Stimulated activated CD4-positive, alpha-beta T cell treated with anti-CD3 and anti-CD28 coated beads, Interleukin-15, amount 100 ng/mL, for 24 hours (primary cell): ENCODE results near the gene ITPRIP.
A peak's percentile ranks its signal among the peaks of the same experiment; 100 is the strongest.

Experiments used
- DNase-seq: peaks from one replicate; pipeline ENCODE4 v3.0.0-alpha.2; 2020

ITPRIP gene

DNA sequence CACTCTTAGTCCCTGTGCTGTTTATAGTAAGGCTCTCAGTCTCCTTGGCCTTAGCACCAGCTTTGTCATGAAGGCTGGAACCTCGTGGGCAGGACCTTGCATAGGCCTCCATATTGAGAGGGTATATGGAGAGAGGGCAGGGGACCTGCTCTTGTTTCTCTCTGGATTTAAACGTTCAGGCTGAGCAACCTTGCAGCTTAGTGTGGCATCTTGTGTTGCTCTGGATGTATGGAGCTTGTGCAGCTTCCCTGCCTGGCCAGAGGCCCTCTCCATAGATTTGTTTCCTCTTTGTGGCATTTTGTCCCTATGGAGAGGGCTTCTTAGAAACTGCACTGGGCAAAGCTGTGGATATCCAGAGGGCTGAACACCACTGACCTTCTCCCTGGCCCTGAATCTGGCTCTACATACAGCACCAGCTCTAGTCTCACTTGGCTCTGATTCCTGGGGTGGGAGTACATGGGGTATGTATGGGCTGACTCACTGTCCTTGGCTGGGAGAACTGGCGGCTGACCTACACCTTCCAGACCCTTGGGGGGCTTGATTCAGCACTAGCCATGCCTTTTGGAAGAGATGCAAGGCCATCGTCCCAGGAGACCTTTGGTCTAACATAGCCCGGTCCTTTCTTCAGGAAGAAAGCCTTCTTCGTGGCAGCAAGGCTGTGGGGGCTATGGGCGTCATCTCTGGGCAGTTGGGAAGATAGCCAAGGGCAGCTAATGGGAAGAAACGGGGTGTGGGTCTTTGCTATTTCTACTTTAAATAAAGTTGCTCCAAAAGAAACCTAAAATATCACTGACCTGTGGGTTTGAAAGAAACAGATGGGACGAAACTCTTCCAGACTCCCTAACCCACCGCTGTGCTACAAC lies 30.5 kb downstream of the ITPRIP start:
- no peak for DNase-seq

DNA sequence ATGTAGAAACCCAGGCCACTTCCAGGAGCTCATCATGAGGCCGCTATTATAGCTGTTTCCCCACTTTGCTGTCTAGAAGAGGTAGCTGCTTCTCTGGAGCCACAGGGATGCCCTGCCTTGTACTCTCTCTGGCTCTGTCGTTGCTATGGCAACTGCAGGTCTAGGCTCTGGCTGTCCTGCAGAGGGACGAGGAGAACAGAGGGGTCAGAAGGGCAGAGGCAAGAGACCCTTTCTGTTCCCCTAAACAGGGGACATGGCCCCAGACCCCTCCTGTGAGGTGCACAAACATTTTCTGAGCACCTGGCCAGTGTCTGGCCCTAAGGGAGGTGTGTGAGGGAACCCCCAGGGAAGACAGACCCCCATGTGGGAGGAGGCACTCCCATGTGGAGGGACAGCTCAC lies 31.4 kb downstream of the ITPRIP start:
- no peak for DNase-seq

DNA sequence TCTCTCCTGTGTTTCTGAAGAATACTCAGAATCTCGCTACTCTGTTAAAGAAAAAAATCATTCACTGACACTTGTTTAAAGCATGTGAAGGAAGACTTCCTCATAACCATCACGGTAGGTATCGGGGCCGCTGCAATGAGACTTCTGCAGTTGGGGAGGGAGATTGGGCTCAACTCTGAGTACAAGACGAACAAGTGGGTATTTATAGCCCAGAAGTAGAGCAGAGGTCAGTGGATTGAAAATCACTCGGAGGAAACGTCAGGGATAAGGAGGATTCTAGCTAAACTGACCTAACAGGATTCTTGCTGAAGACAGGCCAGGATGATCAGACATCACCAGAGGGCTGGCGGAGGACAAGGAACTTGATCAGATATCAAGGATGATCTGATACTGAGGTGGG lies 33.3 kb downstream of the ITPRIP start:
- no peak for DNase-seq

DNA sequence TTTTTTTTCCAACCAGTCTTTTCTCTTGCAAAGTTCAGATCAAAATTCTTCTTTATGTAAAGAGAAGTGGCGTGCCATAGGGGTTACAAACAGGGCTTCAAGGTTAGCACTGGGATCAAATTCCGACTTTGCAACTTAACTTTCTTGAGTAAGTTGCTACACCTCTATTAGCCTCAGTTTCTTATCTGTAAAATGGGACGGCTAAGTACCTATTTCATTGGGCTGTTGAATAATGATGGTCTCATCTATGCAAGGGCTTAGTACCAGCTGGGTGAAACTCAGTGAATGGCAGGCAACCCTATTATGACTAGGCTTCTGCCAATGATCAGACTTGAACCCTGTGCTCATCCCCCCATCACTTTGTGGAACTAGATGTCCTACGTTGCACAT lies 33.9 kb downstream of the ITPRIP start:
- no peak for DNase-seq

DNA sequence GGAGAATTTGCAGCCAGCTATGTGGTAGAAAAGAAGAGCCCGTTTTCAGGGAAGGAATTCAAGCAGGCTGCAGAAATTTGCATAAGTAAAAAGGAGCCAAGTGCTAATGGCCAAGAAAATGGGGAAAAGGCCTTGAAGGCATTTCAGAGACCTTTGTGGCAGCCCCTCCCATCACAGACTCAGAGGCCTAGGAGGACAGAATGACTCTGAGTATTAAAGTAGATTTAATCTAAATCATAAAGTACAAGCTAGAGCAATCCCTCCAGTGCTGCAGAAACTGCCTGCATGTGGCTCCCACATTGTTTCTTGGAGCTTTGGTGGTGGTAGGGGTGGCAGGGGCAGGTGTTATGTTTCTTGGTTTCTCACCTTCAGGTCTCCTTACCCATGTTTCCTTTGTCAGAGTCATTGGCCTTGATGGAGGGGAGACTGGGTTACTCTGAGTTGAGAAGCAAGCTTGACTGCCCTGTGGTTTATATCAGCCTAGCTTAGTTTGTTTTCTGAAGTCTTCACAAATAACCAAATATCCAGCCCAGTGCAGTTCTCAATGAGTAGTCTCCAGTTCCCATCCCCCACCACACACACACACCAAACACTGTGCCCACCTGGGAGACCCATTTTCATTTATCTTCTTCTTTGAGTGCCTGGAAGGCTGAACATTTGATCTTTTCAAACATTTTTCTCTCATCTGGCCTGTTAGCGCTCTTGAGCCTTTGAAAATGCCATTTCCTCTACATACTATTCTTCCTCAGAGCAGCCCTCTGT lies 34.5 kb downstream of the ITPRIP start:
- DNase-seq = no peak

DNA sequence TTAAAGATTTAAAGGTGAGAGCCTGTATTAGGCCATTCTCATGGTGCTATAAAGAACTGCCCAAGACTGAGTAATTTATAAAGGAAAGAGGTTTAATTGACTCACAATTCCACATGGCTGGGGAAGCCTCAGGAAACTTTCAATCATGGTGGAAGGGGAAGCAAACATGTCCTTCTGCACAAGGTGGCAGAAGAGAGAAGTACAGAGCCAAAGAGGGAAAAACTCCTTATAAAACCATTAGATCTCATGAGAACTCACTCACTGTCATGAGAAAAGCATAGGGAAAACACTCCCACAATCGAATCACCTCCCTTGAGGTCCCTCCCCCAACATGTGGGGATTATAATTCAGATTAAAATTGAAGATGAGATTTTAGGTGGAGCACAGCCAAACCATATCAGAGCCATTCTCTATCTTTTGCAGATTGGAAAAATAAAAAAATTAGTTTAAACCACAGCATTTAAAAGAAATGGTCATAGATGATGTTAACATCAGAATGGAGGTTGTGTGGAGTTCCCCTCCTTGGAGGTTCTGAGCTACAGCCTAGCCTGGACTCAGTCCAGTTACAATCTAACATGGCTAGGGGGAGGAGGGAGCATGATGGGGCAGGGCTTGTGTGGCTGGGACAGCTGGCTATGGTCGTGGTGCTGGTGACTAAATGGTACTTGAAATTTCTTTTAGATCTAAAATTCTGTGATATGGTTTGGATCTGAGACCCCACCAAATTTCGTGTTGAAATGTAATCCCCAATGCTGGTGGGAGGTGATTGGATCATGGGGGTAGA lies 36.2 kb downstream of the ITPRIP start:
- no peak for DNase-seq

DNA sequence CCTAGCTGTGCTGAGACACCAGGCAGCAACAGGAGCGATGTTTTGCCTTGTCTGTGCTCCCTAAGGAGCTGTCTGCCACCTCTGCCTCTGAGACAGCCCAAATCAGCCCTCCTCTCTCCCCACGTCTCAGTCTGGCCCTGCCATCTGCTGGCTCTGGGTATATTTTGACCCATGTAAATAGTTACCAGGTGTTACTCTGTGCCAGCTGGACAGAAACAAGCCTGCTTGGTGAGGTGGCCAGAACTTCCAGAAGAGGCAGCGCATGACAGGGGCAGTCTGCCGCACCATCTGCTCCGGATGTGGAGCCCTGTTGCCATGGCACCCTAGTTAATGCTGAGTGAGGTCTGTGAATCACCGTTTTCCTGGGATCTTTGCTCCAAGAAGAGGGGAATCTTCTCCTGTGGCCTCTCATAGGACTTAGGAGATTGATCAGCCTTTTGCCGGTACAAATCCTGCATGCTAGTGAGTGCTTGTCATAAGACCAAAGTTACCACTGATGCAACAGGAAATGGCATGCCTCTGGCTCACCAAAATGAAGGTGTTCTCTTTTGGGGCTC lies 37.5 kb downstream of the ITPRIP start:
- no peak for DNase-seq

DNA sequence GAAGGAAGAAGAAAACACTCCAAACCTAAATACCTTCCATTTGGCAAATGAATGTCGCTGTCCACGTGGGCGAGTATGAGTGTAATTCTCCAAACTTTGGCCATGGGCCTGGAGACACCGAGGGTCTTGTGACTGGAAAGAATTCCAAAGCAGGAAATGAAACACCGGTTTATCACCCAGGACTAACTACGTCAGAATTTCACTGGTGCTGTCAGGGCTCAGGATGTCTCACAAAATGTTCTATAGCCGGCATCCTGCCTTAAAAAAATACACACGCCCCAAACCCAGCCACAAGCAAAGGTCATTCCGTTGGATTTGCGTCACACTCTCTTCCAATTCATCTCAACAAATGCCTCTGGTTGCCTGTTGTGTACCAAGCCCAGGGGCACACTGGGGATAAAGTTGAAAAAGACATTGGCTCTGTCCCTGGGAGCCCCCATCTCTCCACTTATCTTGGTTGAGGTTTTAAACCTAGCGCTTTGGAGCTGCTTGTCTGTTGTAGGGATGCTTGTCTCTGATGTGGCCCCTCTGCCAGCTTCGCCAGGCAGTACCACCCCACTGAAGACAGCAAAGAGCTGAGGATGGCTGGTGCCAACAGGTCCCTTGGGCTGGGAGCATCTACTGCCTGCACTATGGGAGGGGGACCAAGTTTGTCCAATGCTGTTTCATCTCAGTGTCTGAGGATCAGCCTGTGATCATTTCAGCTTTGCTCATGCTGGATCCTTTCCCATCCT lies 38.1 kb downstream of the ITPRIP start:
- DNase-seq = no peak

DNA sequence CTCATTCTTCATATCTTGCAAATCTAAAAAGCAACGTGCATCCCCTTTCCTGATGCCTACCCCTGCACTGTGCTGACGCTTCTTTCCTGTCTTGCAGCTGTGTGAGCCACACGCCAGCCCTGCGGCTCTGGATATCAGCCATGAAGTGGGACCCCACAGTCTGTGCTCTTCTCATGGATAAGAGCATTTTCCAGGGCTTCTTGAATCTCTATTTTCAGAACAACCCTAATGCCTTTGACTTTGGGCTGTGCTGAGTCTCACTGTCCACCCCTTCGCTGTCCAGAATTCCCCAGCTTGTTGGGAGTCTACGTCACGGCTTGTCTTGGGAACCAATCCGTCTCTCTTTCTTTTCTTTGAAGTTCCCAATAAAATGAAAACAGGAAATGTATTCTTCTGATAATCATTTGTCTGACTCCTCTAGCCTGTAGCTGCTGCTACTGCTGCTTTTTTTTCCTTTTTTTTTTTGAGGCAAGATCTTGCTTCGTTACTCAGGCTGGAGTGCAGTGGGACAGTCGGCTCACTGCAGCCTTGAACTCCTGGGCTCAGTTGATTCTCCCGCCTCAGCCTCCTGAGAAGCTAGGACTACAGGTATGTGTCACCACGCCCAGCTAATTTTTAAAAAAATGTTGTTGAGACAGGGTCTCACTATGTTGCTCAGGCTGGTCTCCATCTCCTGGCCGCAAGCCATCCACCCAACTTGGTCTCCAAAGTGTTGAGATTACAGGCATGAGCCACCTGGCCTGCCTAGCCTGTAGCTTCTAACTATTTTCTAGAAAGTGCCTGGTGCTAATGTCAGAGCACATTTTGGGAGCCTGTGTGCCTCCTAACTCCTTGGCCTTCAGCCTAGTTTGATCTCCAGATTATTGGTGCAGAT lies 39.0 kb downstream of the ITPRIP start:
- DNase-seq = no peak

DNA sequence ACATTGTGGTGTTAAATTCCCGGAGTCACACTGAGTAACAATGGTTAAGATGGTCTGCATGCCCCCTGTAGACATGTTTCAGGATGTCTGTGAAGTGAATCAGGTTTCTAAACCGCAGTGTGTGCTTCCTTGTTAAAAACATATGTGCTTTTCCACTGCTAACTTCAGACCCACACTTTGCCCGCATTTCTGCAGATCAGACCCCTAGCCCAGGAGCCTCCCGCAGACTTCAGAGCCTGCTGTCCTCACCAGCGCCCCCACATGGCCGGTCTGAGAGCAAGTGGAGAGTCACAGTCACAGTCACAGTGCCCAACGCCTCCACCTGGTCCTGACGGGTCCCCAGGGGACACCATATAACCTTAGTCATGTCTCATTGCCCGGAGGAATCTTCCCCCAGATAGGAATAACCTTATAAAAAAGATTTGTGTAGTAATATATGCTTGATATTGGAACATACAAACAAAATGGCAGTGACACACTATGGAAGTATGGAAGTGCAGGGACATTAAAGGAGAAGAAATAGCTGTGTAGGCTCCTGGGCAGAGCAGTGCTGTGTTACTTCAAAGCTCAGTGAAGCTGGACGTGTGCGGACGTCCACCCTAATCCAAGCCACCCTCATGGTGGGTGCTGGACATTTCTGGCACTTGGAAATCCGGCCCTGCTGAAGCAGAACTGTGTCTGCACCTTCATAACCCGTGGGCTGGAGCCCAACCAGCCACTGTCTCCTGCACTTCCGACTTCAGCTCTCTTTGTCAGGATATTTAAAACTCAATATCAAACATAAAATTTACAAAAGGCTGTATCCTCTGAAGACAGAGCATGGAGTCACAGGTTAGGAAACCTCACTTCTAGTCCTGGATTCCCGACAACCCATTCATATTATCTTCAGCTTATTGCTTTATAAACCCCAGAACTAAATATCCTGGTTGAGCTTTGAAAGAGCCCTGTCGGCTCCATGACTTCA lies 40.3 kb downstream of the ITPRIP start:
- peak; percentile 55 for DNase-seq

DNA sequence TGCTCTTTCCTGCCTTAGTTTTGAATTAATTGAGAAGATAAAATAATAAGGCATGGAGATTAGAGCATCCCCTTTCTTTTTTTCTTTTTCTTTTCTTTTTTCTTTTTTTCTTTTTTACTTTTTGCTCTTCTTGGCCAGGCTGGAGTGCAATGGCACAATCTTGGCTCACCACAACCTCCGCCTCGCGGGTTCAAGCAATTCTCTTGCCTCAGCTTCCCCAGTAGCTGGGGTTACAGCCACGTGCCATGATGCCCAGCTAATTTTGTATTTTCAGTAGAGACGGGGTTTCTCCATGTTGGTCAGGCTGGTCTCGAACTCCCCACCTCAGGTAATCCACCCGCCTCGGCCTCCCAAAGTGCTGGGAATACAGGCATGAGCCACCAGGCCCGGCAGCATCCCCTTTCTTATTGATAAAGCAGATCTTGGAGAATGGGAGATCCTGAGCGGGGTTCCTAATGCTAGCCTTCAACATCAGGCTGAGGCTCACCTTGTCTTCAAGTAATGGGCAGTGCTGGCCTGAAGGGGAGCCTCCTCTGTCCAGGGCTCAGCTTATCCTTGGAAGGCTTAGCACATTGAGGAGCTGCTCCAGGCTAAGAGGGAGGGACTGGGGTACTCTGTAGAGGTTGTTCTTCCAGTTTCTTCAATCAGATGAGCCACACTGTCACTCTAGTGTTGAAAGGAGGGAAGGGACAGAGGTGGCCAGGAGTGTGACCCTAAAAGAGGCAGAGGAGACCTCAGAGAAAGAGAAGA lies 41.4 kb downstream of the ITPRIP start:
- DNase-seq = no peak

DNA sequence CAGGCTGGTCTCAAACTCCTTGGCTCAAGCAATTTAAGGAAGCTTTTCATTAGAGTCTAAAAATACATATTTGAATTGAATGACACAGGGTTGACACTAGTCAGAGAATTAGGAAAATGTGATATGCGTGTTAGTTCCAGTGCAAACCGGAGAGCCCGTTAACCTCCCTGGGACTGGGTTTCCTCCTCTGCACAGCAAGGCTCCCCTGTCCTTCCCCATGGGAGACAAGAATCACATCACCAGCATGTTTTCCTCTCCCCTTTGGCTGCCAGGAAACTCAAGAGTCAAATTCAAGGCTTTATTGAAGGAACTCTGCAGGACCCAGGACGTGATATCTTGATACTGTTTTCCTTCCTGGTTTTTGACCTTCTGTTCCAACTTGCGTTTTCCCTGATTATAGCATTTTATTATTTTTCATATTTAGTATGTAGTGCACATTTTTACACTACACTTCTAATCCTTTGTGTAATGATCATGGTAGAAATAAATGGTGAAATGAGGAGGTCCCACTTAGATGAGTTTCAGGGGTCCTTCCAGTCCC lies 44.4 kb downstream of the ITPRIP start:
- no peak for DNase-seq

DNA sequence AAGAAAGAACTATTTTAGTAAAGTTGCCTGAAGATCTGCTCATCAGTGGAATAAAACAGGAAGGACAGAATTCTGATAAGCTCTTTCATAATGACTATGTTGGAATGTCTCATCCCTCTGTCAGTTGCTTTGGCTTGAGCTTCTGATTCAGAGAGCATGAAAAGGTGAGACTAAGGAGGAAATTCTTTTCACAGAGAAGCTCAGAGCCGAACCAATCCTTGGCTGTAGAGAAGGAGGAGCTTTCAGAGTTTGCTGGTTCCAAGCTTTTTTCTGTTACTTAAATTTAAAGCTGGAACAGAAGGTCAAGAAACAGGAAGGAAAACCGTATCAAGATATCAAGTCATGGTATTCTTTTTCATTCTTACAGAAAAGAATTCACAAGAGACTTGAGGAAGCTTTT lies 45.3 kb downstream of the ITPRIP start:
- DNase-seq = no peak

DNA sequence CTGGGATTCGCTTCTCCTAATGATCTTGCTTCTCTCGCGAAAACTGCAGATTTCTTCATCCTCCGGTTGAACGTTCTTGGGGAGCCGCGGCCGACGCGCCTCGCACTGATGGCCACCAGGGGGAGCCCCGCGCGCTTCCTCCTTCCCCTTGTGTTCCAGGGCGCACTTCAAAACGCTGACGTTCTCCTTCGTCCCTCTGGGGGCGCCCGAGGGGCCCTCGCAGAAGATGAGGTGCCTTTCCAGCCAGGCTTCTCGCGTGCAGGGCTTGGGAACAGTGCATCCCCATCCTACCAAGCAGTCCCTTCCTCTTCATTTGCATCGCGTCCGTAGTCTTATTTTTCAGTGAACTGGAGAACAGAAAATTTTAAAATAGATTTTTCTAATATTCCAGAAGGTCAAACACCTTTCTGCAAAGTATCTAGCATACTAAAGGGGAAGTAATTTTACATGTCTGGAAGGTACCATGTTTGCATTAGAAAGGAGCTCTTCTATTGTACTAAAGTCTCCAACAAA lies 46.8 kb downstream of the ITPRIP start:
- peak; percentile 91 for DNase-seq

DNA sequence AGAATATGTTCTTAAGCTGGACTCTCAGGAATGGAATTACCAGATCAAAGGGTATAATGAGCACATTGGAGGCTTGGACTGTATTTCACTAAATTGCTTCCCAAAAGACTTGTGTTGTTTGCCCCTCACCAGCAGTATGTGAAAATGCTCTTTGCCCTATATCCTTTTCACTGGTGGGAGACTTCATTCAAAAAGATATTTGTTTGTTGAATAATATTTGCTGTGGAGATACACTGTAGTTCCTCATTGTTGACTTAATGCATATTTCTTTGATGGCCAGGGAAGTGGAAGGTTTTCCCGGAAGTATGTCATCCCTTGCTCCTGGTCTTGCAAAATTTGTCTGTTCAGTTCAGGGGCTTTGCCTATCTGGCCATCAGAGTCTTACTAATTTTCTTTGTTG lies 49.9 kb downstream of the ITPRIP start:
- DNase-seq = no peak

DNA sequence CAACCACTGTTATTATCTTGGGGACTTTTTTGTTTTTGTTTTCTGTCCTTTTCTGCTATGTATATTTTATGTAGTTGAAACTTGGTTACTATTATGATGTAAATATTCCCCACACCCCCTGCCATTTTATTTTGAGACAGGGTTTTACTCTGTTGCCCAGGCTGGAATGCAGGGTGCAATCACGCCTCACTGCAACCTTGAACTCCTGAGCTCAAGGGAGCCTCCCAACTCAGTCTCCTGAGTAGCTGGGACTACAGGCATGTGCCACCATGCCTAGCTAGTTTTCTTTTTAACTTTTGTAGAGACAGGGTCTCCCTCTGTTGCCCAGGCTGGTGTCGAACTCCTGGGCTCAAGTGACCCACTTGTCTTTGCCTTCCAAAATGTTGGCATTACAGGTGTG lies 51.3 kb downstream of the ITPRIP start:
- no peak for DNase-seq

DNA sequence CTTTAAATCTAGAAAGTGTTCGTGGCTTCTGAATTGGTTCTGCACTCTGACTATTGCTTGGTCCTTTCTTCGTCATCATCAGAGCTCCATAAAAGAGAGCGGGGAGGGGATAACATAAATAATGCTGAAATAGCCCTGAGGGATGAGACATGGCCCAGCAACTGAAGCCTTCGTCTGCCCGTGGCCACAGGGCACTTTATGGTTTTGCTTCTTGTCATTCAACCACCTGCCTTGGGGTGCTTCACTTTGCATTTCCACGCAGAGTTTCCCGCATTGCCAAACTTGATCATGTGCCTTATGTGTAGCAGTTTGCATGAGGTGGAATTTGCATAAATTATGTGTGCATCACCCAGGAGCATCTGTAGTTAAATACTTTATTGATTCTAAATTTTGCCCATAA lies 53.4 kb downstream of the ITPRIP start:
- no peak for DNase-seq

DNA sequence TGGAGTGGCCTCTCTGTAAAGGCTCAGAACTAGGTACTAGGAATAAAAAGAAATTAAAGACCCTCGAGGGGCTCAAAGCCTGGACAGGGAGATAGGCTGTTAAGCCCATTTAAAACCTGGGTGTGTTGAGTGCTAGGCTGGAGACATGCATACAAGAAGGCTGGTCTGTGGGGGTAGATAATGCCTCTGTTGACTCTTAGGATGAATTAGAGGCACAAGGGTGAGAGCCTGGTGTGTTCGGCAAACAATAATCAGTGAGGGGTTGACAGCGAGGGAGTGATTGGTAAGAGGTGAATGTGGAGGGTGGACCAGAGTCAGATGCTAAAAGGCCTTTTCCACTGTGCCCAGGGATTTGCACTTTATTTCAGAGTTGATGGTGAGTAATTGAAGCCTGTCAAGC lies 56.6 kb downstream of the ITPRIP start:
- no peak for DNase-seq
